HL-60 (cell line): Measurements from ENCODE around the gene PLA2G12A.

Source experiments
- CTCF ChIP-seq: IDR thresholded peaks from one replicate; pipeline ENCODE4 v1.5.1; 2011; ENCODE audit warnings: low read length, control low read depth, inconsistent platforms; ENCODE audit not compliant: insufficient read depth
- REST ChIP-seq: IDR thresholded peaks from 2 replicates; pipeline ENCODE4 v1.6.1; 2012; ENCODE audit warnings: low read depth; ENCODE audit not compliant: insufficient replicate concordance

GRCh38 chr4:109699553-109700225 lies 30.2 kb downstream of the PLA2G12A start:
- TF ChIP-seq CTCF (no peak), REST (no peak)
